GM12892 (cell line): ENCODE results near the gene GNAI1.

Experiments used
- POLR2A ChIP-seq: IDR thresholded peaks from 2 replicates; pipeline ENCODE4 v1.6.1; 2011; ENCODE audit warnings: low read depth, low read length, control low read depth
- POLR2AphosphoS5 ChIP-seq: IDR thresholded peaks from 2 replicates; pipeline ENCODE4 v1.6.1; 2011; ENCODE audit warnings: low read depth, low read length, control low read depth
- TAF1 ChIP-seq: IDR thresholded peaks from 2 replicates; pipeline ENCODE4 v1.6.1; 2011; ENCODE audit warnings: low read depth, mild to moderate bottlenecking, control low read depth, low read length, borderline replicate concordance

GRCh38 chr7:80232979-80233724, 98.5 kb downstream of the GNAI1 start:
- TF ChIP-seq POLR2A: no peak
- no peak for TF ChIP-seq POLR2AphosphoS5
- no peak for TF ChIP-seq TAF1
